Colonic mucosa (tissue), 4 donors: ENCODE results near the gene USO1. TPM values are rescaled to one million over a fixed set of nuclear protein-coding genes. Genes with fewer than 3 reads are reported as not detected.
"Not testable (repeated sequence)": the region's sequence is repeated elsewhere in the genome, so short reads cannot be mapped to it uniquely, and the experiment has no call there.

ENCODE experiments used
- DNase-seq: peaks from one replicate; pipeline ENCODE4 v3.0.0-alpha.2; 2020
- H3K27ac ChIP-seq: fragments of 200-600 bp; one replicate; pipeline ENCODE4 v1.8.0; 2021
- H3K27me3 ChIP-seq: fragments of 200-600 bp; one replicate; pipeline ENCODE4 v1.8.0; 2021
- H3K36me3 ChIP-seq: fragments of 200-600 bp; one replicate; pipeline ENCODE4 v1.8.0; 2021
- H3K4me1 ChIP-seq: fragments of 200-600 bp; one replicate; pipeline ENCODE4 v1.8.0; 2021; ENCODE audit warnings: mild to moderate bottlenecking
- H3K4me3 ChIP-seq: fragments of 200-600 bp; one replicate; pipeline ENCODE4 v1.8.0; 2021
- H3K9ac ChIP-seq, 2 donors: one replicate each; pipeline ENCODE4 v1.7.0; 2013; ENCODE audit warnings: control low read depth in 2 of 2, low read depth in 2 of 2, low read length in 2 of 2
- H3K9me3 ChIP-seq: fragments of 200-600 bp; one replicate; pipeline ENCODE4 v1.8.0; 2021
- intact Hi-C: fragments of 100-400 bp; cut with DNase I; formaldehyde crosslinking; loops from one replicate; pipeline ENCODE4 v1.14.1; 2022
- total RNA-seq, 2 donors: library from RNA; stranded (reverse); fragmentation: NEBNext Ultra II Directional in 1 of 2; extraction: Animal tissue kit (Norgen Biotek cat#: 25700) in 1 of 2; gene quantifications; one replicate each; pipeline ENCODE4 v1.2.1, GENCODE V29; 2021
- TF ChIP-seq, protein P1 (sequence below): fragments of 200-600 bp; IDR thresholded peaks from one replicate; pipeline ENCODE4 v1.8.0; 2022; ENCODE audit warnings: antibody characterized with exemption, mild to moderate bottlenecking
- donor health status: healthy.
- donor health status: DM: no; HTN: no; CAD: no.
- donor health status: DM: no; HTN: no; CAD: no.

The USO1 gene
- total RNA-seq, 2 donors from 2014 or later = 54.7 to 63.0 TPM

DNA sequence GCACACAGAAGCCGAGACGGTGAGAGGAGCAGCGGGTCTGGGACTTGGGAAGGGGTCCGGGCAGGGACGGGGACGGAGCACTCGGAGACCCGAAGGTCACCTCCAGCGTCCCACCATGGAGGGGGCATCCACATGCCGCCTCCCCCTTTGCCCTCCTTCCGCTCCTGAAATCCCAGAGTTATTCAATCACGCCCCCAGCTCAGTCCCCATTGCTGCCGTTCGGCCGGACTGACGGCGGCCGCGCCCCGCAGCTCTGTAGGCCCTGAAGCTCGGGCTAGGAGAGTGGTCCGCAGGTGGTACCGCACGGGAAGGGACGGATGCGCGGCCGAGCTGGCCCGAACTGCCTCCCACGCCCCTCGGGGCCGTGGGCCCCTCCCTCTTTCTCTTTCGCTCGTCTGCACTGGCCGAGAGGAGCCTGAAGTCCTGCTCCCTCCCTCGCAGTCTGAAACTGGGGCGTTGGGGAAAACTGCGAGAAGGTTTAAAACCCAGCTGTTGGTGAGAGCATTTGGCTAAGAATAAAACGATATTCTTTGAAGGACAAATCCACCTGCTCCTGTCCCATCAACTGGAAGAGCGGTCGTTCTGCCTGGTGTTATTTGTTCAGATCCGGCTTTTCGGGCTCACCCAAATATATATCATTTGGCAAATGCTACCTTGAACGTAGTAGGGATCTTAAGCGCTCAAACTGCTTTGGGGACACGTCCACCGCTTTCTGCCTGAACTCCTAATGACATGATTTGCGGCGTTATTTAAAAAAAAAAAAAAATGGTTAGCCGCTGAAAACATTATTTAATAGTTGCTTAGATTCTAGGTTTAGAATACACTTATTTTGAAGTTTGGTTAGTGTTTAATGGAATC, 719 bp downstream of the USO1 start:
- no peaks in the 10 kb centered on the region for H3K9me3 ChIP-seq
- H3K27me3 ChIP-seq = no peaks in the 10 kb centered on the region
- intact Hi-C loops = no loop called here
- DNase-seq = peak; percentile 78
- no peaks in the 10 kb centered on the region for H3K36me3 ChIP-seq
- H3K4me3 ChIP-seq = peak overlapping the region; percentile 95
- peak overlapping the region; percentile 95 for H3K27ac ChIP-seq
- peak overlapping the region; percentile 97 to 98 for H3K9ac ChIP-seq
- TF ChIP-seq, protein P1, sequence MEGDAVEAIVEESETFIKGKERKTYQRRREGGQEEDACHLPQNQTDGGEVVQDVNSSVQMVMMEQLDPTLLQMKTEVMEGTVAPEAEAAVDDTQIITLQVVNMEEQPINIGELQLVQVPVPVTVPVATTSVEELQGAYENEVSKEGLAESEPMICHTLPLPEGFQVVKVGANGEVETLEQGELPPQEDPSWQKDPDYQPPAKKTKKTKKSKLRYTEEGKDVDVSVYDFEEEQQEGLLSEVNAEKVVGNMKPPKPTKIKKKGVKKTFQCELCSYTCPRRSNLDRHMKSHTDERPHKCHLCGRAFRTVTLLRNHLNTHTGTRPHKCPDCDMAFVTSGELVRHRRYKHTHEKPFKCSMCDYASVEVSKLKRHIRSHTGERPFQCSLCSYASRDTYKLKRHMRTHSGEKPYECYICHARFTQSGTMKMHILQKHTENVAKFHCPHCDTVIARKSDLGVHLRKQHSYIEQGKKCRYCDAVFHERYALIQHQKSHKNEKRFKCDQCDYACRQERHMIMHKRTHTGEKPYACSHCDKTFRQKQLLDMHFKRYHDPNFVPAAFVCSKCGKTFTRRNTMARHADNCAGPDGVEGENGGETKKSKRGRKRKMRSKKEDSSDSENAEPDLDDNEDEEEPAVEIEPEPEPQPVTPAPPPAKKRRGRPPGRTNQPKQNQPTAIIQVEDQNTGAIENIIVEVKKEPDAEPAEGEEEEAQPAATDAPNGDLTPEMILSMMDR = no peak
- H3K4me1 ChIP-seq = peaks cover 8% of the 10 kb centered on the region

DNA sequence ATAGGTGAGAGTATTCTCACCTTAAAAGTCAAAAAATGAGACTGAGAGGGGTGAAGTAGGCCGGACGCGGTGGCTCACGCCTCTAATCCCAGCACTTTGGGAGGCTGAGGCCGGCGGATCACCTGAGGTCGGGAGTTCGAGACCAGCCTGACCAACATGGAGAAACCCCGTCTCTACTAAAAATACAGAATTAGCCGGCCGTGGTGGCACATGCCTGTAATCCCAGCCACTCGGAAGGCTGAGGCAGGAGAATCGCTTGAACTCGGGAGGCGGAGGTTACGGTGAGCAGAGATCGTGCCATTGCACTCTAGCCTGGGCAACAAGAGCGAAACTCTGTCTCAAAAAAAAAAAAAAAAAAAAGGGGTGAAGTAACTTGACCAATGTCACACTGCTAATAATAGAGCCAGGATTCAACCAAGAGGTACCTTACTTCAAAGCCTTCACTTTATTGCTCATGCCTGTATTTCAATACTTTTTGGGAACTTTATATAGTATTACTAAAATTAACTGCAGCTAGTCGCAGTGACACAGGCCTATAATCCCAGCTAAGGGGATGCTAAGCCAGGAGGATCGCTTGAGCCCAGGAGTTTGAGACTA, 1.7 kb downstream of the USO1 start:
- intact Hi-C loops, H3K27me3 ChIP-seq, H3K36me3 ChIP-seq, H3K4me1 ChIP-seq, H3K9ac ChIP-seq, DNase-seq, H3K27ac ChIP-seq, H3K9me3 ChIP-seq: not testable (repeated sequence)
- H3K4me3 ChIP-seq = peak overlapping the region; percentile 95

DNA sequence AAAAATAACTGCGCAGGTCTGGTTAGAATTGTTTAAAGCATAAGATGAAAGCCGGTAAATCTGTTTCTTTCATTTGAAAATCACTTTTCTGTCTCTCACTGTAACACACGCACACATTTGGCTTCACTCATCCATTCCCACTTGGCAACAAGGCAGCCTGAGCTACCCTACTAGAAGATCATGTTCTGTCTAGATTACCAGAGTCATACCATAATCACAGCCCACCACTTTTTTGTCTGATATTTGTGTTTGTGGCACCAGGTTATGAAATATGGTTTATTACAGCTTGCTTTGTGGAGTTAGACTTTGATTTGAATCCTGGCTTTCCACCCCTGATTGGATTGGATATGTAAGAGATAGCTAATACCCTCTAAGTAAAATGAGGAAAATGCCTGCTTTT, 2.2 kb downstream of the USO1 start:
- Histone ChIP-seq H3K9ac (peak overlapping the region in 1 of 2 donors; percentile 12), H3K4me3 (no peak overlapping the region), H3K36me3 (no peaks in the 10 kb centered on the region), H3K27me3 (no peaks in the 10 kb centered on the region), H3K4me1 (peaks cover 8% of the 10 kb centered on the region), H3K9me3 (no peaks in the 10 kb centered on the region), H3K27ac (no peak overlapping the region)
- DNase-seq = no peak
- intact Hi-C loops = no loop called here
- TF ChIP-seq, protein P1 = no peak

DNA sequence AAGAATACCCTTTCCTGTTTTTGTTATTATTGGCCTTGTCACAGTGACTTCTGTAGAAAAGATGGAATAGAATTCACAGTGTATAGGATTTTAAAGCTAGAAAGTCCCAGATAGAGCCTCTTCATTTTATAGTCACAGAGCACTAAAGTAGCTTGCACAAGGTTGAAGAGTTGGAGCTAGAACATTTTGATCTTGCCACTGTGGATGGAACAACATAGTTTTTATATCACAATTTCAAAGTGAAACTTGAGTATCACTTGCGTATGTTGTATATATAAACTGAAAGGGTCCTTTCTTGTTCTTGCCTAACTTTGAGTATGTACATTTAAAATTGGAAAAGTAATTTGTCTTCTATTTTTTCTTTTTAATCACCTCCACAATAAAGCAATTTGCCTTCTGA, 2.7 kb downstream of the USO1 start:
- no peaks in the 10 kb centered on the region for H3K9me3 ChIP-seq
- no peak for DNase-seq
- TF ChIP-seq, protein P1 = no peak
- H3K27ac ChIP-seq = no peak overlapping the region
- intact Hi-C loops = no loop called here
- H3K9ac ChIP-seq = no peak overlapping the region
- H3K4me1 ChIP-seq = peaks cover 8% of the 10 kb centered on the region
- H3K4me3 ChIP-seq = no peak overlapping the region
- no peaks in the 10 kb centered on the region for H3K36me3 ChIP-seq
- H3K27me3 ChIP-seq = no peaks in the 10 kb centered on the region

DNA sequence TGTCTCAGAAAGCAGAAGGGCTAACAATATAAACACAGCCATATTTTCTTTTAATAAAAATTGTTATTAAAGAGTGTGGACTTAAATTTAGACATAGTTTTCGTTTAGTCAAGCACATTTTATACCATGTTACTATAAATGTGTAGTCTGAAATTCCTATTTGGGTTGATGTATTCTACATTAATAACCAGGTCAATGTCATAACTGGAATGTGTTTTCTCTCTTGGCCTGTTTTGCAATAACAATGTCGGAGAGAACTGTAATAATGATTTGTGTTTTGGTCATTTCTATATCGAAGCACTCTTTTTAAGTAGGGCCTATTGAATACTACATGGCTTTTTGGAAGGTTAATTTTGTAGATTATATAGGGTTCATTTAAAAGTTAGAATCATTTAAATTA, 5.5 kb downstream of the USO1 start:
- Histone ChIP-seq H3K4me3 (no peak overlapping the region), H3K27ac (no peak overlapping the region), H3K27me3 (no peaks in the 10 kb centered on the region), H3K4me1 (peaks cover 8% of the 10 kb centered on the region), H3K9me3 (no peaks in the 10 kb centered on the region), H3K9ac (no peak overlapping the region), H3K36me3 (no peaks in the 10 kb centered on the region)
- intact Hi-C loops = no loop called here
- TF ChIP-seq, protein P1 = no peak
- no peak for DNase-seq

DNA sequence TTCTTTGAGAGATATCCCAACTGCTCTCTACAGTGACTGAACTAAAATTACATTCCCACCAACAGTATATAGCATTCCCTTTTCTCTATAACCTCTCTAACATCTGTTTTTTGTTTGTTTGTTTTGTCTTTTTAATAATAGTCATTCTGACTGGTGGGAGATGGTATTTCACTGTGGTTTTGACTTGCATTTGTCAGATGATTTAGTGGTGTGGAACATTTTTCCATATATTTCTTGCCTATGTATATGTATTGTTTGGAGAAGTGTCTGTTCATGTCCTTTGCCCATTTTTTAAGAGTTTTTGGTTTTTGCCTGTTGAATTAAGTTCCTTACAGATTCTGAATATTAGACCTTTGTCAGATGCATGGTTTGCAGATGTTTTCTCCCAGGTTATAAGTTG, 9.0 kb downstream of the USO1 start:
- Histone ChIP-seq H3K27ac (no peak overlapping the region), H3K4me1 (no peaks in the 10 kb centered on the region)
- TF ChIP-seq, protein P1 = no peak

More for the DNA sequence above, 9.0 kb downstream of the USO1 start:
- Histone ChIP-seq H3K9me3 (no peaks in the 10 kb centered on the region), H3K27me3 (no peaks in the 10 kb centered on the region), H3K4me3 (no peak overlapping the region), H3K9ac (no peak overlapping the region), H3K36me3 (no peaks in the 10 kb centered on the region)
- intact Hi-C loops = no loop called here
- DNase-seq = no peak
